Measurements from ENCODE around the gene HDAC4. TPM values are rescaled to one million over a fixed set of nuclear protein-coding genes. Genes with fewer than 3 reads are reported as not detected.

The HDAC4 gene
- total RNA-seq, 1 experiment from 2014 or later, result 40.1 TPM

DNA sequence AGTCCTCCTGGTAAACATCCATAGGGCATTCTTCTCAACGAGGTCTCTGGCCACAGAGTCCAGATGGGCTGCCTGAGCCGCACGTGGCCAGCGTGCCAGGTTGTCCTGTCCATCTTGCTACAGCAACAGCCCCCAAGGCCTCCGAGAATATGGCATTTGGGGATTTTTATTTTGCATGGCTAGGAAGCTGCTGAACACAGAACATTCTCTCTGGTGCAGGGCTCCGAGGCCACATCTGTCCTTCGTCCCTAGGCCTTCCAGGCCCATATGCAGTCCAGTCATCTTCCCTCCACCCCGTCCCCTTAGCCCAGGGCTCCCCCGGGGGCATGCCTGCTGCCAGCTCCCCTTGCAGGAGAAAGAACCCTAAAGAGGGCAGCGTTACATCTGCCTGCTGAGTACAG is 2.3 kb downstream of the HDAC4 start:
- no peak for ATAC-seq
- peaks cover 12% of the 10 kb centered on the region for H3K4me1 ChIP-seq (ENCODE audit: control insufficient read depth, insufficient read depth, low read length)
- ChIA-PET CTCF (no interaction called here), POLR2A (no interaction called here)
- H3K27ac ChIP-seq (ENCODE audit: low read length), result no peak overlapping the region
- no TSS peak for BruUV-seq (replicated peaks)
- TF ChIP-seq, protein P1, sequence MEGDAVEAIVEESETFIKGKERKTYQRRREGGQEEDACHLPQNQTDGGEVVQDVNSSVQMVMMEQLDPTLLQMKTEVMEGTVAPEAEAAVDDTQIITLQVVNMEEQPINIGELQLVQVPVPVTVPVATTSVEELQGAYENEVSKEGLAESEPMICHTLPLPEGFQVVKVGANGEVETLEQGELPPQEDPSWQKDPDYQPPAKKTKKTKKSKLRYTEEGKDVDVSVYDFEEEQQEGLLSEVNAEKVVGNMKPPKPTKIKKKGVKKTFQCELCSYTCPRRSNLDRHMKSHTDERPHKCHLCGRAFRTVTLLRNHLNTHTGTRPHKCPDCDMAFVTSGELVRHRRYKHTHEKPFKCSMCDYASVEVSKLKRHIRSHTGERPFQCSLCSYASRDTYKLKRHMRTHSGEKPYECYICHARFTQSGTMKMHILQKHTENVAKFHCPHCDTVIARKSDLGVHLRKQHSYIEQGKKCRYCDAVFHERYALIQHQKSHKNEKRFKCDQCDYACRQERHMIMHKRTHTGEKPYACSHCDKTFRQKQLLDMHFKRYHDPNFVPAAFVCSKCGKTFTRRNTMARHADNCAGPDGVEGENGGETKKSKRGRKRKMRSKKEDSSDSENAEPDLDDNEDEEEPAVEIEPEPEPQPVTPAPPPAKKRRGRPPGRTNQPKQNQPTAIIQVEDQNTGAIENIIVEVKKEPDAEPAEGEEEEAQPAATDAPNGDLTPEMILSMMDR (IDR thresholded peaks at IDR 0.05), result no peak
- TF ChIP-seq POLR2AphosphoS5 (IDR thresholded peaks at IDR 0.05; ENCODE audit: low read depth, low read length), result no peak
- TF ChIP-seq SIN3A (IDR thresholded peaks at IDR 0.05; ENCODE audit: borderline replicate concordance, insufficient read depth, low read depth, low read length), result no peak
- TF ChIP-seq, protein P2, sequence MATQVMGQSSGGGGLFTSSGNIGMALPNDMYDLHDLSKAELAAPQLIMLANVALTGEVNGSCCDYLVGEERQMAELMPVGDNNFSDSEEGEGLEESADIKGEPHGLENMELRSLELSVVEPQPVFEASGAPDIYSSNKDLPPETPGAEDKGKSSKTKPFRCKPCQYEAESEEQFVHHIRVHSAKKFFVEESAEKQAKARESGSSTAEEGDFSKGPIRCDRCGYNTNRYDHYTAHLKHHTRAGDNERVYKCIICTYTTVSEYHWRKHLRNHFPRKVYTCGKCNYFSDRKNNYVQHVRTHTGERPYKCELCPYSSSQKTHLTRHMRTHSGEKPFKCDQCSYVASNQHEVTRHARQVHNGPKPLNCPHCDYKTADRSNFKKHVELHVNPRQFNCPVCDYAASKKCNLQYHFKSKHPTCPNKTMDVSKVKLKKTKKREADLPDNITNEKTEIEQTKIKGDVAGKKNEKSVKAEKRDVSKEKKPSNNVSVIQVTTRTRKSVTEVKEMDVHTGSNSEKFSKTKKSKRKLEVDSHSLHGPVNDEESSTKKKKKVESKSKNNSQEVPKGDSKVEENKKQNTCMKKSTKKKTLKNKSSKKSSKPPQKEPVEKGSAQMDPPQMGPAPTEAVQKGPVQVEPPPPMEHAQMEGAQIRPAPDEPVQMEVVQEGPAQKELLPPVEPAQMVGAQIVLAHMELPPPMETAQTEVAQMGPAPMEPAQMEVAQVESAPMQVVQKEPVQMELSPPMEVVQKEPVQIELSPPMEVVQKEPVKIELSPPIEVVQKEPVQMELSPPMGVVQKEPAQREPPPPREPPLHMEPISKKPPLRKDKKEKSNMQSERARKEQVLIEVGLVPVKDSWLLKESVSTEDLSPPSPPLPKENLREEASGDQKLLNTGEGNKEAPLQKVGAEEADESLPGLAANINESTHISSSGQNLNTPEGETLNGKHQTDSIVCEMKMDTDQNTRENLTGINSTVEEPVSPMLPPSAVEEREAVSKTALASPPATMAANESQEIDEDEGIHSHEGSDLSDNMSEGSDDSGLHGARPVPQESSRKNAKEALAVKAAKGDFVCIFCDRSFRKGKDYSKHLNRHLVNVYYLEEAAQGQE (IDR thresholded peaks at IDR 0.05; ENCODE audit: insufficient read depth in 1 of 2, low read depth in 2 of 2, low read length in 1 of 2), result no peak
- TF ChIP-seq TCF7L2 (IDR thresholded peaks at IDR 0.05; ENCODE audit: low read depth, low read length), result no peak
- no peak for DNase-seq (ENCODE audit: low read depth, low spot score)
- H3K36me3 ChIP-seq (ENCODE audit: control insufficient read depth, insufficient read depth, low read length), result no peaks in the 10 kb centered on the region; the same call in none of the 2 replicates
- H3K9me3 ChIP-seq (ENCODE audit: control insufficient read depth, insufficient read depth, low read depth, low read length), result no peaks in the 10 kb centered on the region
- in situ Hi-C loops (cut with HindIII; ENCODE audit: low pct_unique_long_range_greater_than_20kb, low sequenced_read_pairs), result no loop called here
- intact Hi-C loops (cut with micrococcal nuclease; ENCODE audit: unreplicated experiment), result no loop called here
- no peak overlapping the region for H3K4me3 ChIP-seq (ENCODE audit: low read depth in 2 of 2, low read length in 2 of 2)
- no peaks in the 10 kb centered on the region for H3K27me3 ChIP-seq (ENCODE audit: control insufficient read depth, insufficient read depth, low read length)

DNA sequence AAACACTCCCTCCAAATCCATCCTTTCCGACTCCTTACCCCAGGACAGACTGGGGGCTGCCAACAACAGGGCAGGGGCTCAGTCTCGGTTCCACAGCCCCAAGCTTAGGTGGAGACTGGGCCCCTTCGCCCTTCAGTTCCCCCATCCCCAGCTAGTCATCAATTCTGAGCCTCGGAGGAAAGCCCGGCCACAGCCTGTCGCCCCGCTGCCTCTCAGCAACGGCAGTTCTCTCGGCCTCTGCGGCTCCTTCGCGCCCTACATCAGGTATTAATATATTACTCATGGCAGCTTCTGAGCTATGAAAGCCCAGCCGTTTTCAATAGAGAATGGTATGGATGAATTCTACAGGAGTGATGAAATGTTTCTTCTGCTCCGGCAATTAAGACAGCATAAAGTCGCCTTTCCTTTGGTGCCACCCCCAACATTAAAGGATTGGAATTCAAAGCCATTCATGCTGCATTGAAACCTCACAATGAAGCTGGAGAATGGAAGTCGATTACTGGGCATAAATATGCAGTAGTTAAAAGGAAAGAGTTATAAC is 2.8 kb downstream of the HDAC4 start:
- no TSS peak for BruUV-seq (replicated peaks)
- Histone ChIP-seq H3K27ac (ENCODE audit: low read length) (no peak overlapping the region), H3K27me3 (ENCODE audit: control insufficient read depth, insufficient read depth, low read length) (no peaks in the 10 kb centered on the region), H3K4me3 (ENCODE audit: low read depth in 2 of 2, low read length in 2 of 2) (no peak overlapping the region), H3K36me3 (ENCODE audit: control insufficient read depth, insufficient read depth, low read length) (no peaks in the 10 kb centered on the region; the same call in none of the 2 replicates), H3K4me1 (ENCODE audit: control insufficient read depth, insufficient read depth, low read length) (peaks cover 12% of the 10 kb centered on the region), H3K9me3 (ENCODE audit: control insufficient read depth, insufficient read depth, low read depth, low read length) (no peaks in the 10 kb centered on the region)
- CTCF ChIA-PET, result no interaction called here
- intact Hi-C loops (cut with micrococcal nuclease; ENCODE audit: unreplicated experiment), result no loop called here
- no peak for ATAC-seq
- no peak for TF ChIP-seq POLR2AphosphoS5 (IDR thresholded peaks at IDR 0.05; ENCODE audit: low read depth, low read length)
- TF ChIP-seq, protein P2 (IDR thresholded peaks at IDR 0.05; ENCODE audit: insufficient read depth in 1 of 2, low read depth in 2 of 2, low read length in 1 of 2), result no peak
- no peak for TF ChIP-seq SIN3A (IDR thresholded peaks at IDR 0.05; ENCODE audit: borderline replicate concordance, insufficient read depth, low read depth, low read length)
- TF ChIP-seq, protein P1 (IDR thresholded peaks at IDR 0.05), result no peak
- TF ChIP-seq TCF7L2 (IDR thresholded peaks at IDR 0.05; ENCODE audit: low read depth, low read length), result no peak
- in situ Hi-C loops (cut with HindIII; ENCODE audit: low pct_unique_long_range_greater_than_20kb, low sequenced_read_pairs), result no loop called here
- POLR2A ChIA-PET, result no interaction called here
- no peak for DNase-seq (ENCODE audit: low read depth, low spot score)
